DND-41 (cell line): ENCODE results near the gene SHOC2.

Source experiments
- CTCF ChIP-seq: IDR thresholded peaks from 2 replicates; pipeline ENCODE4 v1.5.1; 2012; ENCODE audit warnings: borderline replicate concordance, low read length, moderate library complexity, mild to moderate bottlenecking; ENCODE audit not compliant: poor library complexity, severe bottlenecking; ENCODE audit errors: extremely low read depth
- EZH2 ChIP-seq: IDR thresholded peaks from 3 replicates; pipeline ENCODE4 v1.6.1; 2012; ENCODE audit warnings: borderline replicate concordance, low read depth, mild to moderate bottlenecking, moderate library complexity, low read length, inconsistent platforms; ENCODE audit not compliant: severe bottlenecking

GRCh38 chr10:110962443-110962842, 43.0 kb downstream of the SHOC2 start:
- TF ChIP-seq CTCF, result no peak
- TF ChIP-seq EZH2, result no peak
